Fibroblast of lung (primary cell): ENCODE results near the gene TESMIN.

Experiments used
- EZH2 ChIP-seq: IDR thresholded peaks from 2 replicates; pipeline ENCODE4 v1.5.1; 2012; ENCODE audit warnings: low read length, control low read depth, mild to moderate bottlenecking; ENCODE audit errors: missing control alignments
- TF ChIP-seq, protein P1 (sequence below), 2 donors: IDR thresholded peaks in 1 of 2; conservative IDR thresholded peaks in 1 of 2; 1 replicate in 1 of 2; 2 replicates in 1 of 2; pipeline ENCODE4 v1.5.1; 2011 to 2012; ENCODE audit warnings: low read length in 2 of 2, control low read depth in 1 of 2, inconsistent platforms in 1 of 2, low read depth in 1 of 2, mild to moderate bottlenecking in 1 of 2

DNA sequence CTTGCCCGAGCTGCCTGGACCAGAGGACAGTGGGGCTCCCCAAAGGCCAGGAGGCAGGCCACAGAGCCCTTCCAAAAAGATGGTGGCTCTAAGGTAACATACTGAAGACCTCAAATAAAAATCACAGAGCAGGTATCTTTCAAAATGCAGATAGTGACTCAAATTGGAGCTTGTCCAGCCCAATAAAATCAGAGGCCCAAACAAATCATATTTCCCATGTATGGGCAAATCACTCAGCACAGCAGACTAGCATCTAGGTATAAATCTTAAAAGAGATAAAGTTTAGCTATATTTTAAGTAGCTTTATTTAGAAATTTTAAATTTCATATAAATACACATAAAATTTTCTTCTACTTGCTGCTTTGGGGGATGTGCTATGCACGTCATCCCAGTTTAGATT lies 3.3 kb downstream of the TESMIN start:
- TF ChIP-seq, protein P1, sequence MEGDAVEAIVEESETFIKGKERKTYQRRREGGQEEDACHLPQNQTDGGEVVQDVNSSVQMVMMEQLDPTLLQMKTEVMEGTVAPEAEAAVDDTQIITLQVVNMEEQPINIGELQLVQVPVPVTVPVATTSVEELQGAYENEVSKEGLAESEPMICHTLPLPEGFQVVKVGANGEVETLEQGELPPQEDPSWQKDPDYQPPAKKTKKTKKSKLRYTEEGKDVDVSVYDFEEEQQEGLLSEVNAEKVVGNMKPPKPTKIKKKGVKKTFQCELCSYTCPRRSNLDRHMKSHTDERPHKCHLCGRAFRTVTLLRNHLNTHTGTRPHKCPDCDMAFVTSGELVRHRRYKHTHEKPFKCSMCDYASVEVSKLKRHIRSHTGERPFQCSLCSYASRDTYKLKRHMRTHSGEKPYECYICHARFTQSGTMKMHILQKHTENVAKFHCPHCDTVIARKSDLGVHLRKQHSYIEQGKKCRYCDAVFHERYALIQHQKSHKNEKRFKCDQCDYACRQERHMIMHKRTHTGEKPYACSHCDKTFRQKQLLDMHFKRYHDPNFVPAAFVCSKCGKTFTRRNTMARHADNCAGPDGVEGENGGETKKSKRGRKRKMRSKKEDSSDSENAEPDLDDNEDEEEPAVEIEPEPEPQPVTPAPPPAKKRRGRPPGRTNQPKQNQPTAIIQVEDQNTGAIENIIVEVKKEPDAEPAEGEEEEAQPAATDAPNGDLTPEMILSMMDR (conservative IDR thresholded peaks at IDR 0.05 in 1 of 2, IDR thresholded peaks at IDR 0.05 in 1 of 2; ENCODE audit: low read depth in 1 of 2, low read length in 2 of 2) = no peak
- no peak for TF ChIP-seq EZH2
